GM21737 (cell line): ENCODE measurements around the gene ATP5F1E.
A peak's percentile ranks its signal among the peaks of the same experiment; 100 is the strongest.
"Not testable (repeated sequence)": the region's sequence is repeated elsewhere in the genome, so short reads cannot be mapped to it uniquely, and the experiment has no call there.

Source experiments
- ATAC-seq: cut with Tn5 transposase; IDR thresholded peaks from one replicate; pipeline ENCODE4 v1.9.1; 2021; ENCODE audit warnings: mild to moderate bottlenecking, moderate library complexity; ENCODE audit not compliant: unreplicated experiment

Gene ATP5F1E

DNA sequence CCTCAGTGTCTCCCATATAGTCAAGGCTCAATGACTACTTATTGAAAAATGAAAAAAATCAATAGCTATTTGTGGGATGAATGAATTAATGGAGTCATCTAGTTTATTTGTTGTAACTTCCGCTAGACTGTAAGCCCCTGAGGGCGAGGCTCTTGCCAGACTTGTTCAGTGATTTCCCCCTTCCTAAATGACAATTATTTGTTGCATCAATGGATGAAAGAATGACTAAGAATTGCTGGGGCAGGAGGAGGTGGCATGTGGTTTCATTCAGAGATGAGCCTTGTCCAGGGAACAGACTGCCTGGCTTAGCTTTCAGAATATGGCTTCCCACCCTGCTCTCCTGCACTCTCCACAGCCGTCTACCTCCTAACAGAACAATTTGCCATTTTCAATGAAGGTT is 11.6 kb upstream of the ATP5F1E start:
- no peak for ATAC-seq

DNA sequence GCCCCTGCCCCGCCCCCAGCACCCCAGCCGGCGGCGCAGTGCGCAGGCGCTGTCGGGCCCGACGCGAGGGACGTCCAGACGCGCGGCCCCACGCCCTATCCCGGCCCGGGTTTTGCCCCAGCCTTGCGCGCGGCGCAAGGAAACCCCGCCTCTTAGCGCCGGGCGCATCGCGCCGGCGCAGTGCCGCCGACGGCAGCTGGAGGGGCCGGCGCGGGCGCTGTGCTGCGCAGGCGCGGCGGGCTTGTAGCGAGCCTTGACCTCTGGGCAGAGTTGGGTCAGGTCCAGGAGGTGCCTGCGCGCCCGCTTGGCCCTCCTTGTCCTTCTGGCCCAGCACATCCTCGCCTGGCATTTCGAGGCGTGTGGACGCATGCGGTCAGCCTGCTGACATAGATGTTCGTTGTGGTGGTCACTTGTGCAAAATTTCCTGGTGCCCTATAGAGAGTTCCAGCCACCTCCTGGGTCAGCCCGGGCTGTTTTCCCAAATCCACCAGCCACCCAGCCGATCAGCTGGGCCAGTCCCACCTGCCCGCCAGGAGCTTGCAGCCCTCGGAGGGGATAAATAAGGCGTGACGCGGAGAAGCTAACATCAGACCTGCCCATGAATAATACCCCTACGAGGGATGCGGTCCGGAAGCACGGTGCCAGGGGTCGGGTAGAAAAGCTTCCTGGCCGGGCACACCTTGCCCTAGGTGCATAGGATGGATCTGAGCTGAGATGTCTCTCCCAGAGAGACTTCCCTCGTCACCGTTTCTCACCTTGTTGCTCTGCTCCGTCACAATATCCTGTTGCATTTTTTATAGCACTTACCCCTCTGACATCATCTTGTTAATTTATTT is 10.9 kb upstream of the ATP5F1E start:
- peak; percentile 90 for ATAC-seq

DNA sequence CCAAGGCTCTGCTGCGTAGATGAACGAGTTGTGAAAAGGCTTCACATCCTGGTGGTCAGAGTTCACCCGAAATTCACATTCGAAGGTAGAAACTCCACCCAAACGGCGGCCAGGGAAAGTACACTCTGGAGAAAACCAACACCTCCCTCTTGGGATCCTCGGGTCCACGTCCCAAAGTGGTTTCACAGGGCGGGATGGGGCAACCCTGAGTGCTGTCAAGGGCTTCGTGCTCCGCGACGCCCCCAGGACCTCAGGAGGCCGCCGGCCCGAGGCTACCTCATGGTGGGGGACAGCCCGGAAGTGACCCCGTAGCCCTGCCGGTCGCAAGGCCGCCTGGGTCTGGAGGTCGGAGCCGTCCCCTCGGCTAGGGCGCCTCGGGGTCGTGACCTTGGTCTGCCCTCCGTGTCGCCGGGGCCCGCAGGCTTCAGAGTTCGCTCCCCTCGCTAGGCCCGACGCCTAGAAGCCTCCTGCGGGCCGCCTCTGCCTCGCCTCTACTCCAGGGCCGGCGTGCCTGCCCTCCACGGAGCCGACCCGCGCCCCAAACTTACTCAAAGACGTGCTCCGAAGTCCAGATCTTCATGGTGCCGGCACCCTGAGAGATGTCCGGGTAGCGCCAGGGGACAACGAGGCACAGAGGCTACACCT is 10.1 kb upstream of the ATP5F1E start, which contains the start of gene PRELID3B:
Gene PRELID3B (minus strand): TSS at position 636 of the 645 bp plus-strand sequence. CDS start 56 bp downstream, at position 580.
- peak; percentile 24 for ATAC-seq

DNA sequence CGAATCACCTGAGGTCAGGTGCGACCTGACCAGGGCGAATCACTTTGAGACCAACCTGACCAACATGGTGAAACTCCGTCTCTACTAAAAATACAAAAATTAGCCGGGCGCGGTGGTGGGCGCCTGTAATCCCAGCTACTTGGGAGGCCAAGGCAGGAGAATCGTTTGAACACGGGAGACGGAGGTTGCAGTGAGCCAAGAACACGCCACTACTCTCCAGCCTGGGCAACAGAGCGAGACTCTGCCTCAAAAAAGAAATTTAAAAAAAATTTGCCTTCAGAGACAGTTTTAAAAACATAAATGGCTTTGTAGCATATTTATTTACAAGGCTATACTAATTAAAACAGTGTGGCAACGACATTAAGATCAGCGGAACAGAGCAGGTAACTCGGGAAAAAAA is 9.4 kb upstream of the ATP5F1E start:
- ATAC-seq: not testable (repeated sequence)

DNA sequence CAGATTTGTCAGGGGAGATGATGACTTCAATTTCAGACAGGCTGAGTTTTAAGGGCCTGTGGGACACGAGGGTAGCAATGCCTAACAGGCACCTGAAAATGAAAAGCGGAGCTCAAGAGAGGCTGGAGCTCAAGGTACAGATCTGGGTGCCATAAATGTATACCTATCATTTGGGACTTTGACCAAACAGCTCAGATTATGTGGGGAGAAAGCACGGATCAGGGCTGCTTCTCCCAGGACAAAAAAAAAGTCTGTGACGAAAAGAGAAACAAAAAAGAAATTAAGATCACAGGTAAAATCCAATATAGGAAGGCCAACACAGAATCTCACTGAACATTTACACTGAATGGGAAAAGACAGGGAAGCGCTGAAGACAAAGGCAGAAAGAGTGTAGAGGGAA is 8.5 kb upstream of the ATP5F1E start:
- ATAC-seq: no peak

DNA sequence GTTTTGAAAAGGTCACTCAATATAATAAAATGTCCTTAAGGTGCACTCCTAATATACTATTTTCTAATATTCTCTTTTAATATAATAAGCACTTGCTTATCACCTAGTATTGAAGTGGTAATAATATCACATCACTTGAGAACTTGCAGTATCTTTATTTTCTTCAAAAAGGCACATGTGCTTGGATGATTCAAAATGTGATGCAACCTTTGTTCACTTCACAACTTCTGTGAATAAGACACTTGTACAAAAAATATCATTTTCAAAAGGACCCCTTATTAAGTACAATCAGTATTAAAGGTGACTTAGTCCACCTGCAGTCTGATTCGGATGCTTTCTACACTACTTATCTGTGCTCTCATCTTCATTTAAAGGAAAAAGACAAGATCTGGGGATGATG is 7.1 kb upstream of the ATP5F1E start:
- no peak for ATAC-seq

DNA sequence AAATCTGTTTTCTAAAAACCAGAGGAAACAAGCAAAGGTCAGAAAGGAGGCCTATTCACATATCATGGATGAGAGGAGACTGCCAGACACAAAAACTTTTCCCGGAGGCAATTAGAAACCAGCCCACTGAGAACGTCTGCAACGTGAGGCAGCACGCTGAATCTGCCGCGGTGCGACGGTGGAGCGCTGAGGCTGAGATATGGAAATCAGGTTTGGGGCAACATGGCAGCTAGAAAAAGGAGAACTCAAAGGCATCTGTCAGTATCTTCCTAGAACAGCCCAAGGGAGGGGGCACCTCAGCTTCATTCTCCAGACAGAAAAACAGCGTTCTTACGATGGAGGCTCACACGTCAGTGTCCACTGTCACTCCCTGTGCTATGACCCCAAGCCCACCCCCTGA is 5.3 kb upstream of the ATP5F1E start:
- no peak for ATAC-seq

DNA sequence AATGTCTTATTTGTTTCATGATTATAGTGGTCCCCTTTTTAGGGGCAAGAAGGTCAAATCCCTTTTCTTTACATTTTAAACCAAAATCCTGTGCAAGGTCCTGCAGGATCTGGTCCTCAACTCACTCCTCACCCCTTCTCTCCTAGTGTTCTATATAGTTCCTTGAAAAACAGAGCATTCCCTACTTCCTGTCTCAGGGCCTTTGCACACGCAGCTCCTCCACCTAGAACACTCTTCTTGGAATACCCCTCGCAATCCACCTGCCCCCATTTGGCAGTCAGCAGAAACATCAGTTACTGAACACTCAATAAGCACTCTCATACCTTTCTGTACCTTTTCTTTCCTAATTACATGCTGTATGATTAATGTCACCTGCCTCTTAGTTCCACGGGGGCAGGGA is 3.2 kb upstream of the ATP5F1E start:
- ATAC-seq: no peak

DNA sequence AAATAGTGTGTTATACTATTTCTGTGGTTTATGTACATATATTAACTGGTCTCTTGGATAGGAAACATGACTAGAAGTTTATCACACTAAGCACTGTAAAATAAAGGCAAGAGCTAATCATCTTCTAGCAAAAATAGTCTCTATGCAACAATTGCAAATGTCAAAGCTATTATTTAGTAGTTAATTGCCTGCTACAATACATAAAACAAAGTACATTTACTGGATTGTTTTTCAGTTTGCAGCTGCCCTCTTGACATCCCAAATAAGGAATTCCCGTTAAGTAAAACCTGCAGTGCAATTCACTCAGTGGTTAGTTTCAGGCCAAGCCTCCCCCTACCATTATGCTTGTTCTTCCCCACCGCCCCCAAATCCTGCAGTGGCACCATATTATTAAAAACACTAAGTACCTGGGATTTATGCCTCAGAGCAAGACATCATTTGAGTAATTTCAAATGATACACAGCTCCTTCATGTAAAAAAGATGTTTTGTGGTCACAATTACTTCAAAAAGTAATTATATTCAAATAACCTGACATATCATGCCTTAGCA is 1.6 kb upstream of the ATP5F1E start:
- no peak for ATAC-seq

DNA sequence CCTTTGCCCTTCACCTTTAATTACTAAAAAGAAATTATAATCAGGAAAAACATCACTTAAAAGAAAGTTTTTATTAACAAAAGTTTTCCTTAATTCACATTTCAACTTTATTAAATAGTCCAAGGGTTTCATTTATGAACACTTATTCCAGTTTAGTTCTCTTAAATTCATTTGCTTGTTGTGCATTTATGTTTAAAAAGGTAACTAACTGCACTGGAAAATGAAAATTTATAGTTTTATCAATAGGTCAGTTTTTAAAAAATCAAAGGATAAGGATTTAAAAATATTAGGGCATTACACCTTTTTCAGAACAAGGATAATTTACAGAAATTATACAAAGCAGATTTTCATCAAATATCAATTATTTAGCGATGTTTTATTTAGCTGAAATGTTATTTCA is 958 bp upstream of the ATP5F1E start:
- no peak for ATAC-seq

DNA sequence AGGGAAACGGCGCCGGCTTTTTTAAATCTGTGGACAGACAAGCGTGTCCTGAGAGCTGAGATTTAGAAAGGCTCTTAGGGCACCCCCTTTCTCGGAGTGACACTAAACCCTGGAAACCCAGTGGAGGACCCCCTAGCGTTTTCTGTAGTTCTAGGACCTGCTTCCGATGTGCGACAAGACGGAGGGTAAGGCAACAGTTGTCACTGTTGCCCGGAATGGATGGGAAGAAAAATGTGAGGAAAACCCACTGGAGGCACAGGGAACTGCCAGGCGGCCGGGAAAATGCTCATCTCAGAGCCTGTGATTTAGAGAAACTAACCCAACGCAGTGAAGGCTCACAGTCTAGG is 551 bp upstream of the ATP5F1E start:
- no peak for ATAC-seq

DNA sequence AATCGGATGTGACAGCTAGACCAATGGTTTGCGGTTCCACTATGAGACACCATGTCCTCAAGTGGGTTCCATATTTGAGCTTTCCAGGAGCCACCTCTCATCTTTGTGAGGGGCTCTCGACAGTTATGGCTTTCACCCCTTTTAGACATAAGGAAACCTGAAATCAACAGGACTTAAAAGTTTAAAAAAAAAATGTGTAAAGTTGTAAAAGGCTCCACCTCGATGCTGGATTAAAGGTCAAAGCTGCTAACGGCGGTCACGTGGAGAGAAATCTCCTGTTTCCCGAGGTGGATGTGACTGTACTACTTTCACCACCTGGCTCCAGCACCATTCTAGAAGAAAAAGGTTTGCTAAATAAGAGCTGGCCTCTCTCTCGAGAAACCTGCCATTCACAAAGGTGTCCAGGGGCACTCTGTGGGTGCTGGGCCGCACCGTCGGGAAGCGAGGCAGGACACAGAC is 542 bp downstream of the ATP5F1E start:
- ATAC-seq: no peak

DNA sequence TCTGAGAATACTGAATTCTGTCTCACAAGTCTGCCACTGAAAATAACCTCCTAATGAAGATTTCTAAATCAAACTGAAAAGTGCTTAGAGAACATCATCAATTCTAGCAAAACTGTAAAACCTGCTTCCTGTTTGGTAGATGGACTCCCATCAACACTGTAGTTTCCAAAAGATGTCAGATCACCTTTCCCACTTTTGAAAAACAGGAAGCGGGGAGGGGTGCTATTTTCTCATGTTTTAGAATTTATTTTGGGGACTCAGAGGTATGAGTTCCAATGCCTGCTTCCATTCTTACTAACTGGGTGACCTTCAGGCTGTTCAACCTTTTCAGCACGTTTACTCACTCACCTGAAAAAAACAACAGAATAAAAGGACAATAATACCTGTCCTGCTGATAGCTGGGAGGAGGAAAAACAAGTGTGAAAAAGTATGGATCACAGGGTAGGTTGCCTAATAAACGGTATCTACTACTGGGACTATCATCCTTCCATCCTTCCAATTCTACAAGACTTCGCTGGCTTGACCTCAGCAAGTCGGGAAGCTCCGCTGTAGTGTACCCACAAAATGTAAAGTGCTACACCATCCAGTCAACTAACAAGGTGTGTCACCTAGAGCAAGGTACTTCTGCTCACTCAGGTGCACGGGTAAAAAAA is 1.1 kb downstream of the ATP5F1E start:
- no peak for ATAC-seq

DNA sequence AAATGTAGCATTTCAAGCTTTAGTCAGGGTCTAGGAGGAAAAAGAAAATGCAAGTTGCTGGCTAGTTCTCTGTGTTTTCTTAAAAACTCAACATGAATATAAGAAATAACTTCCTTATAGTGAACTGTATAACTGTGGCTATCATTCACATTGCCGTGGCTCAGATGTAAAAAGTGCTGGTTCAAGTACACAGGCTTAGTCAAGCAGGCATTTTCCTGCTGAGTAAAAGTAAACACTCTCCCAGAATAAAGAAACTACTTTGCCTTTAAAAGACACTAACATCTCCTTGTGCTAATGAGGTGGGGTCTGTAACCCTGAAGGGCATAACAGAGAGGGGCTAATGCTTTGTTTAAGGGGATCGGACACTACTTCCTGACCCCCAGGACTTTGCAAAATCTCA is 3.3 kb downstream of the ATP5F1E start:
- no peak for ATAC-seq

DNA sequence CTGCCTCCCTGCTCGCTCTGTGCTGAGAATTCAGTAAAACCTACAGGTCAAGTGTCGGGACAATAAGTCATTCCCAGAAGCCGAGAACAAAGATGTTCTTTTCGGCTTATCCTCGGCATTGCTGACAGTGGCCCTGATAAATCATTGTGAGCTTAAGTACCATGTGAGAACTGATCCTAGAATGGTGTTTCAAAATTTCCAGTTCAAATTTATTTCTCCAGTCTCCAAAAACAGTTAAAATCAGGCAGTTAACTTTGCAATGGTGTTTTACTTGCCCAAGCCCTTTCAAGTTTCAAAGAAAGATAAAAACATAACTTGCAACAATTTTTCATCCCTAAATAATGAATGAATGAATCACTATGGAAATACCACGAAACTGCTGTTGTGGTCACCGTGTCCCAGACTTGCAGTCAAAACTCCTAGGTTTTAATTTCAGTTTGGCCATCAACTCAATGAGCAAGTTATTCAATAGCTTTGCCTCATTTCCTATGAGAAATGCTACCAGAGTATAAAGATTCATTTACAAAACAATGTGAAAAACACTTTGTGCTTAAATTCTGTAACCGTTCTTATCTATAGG is 4.3 kb downstream of the ATP5F1E start:
- ATAC-seq: no peak

DNA sequence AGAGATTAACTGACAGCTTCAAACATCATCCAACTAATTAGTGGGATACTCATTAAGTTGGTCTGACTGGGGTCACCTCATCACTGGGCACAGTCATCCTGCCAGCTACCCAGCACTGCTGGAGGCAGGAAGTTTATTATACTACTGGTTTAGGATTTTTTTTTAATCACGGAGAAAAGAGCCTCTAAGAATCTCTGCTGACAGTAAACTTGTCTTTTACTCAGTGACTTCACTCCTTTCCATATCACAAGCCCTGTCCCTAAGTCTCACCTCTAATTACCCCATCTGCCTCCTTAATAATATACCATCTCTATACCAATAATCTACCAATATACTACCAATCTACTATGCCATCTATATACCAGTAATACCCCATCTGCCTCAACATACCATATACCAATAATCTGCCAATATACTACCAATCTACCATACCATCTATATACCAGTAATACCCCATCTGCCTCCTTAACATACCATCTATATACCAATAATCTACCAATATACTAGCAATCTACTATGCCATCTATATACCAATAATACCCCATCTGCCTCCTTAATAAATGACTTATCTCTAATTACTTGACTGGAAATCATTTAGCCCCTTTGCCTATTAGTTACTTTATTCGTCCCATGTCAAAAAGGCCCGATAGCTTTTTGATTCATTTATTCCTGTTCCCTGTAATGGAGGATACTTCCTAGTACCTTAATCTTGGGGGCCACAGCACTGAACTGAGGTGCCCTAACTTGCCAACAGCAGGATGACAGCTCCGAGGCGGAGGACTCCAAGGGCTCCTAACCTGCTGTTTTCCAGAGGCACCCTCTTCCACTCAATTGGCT is 5.0 kb downstream of the ATP5F1E start:
- no peak for ATAC-seq

DNA sequence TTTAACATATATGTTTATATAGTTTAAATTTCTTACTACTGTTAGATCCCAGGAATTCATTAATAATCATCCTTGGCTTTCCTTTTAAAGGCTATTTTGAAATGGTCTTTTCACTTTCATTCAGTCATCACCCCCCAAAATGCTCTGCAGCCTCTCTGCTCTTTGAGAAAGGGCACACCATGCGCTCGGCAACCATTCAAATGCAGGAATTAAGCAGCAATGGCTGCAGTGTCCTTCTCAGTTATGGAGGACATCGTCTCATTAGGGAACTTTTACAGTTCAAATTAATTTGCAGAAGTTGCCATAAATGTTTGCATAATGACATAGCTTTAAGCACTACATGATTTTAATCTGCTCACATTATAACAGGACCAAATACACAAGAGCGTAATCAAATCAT is 6.6 kb downstream of the ATP5F1E start:
- no peak for ATAC-seq

DNA sequence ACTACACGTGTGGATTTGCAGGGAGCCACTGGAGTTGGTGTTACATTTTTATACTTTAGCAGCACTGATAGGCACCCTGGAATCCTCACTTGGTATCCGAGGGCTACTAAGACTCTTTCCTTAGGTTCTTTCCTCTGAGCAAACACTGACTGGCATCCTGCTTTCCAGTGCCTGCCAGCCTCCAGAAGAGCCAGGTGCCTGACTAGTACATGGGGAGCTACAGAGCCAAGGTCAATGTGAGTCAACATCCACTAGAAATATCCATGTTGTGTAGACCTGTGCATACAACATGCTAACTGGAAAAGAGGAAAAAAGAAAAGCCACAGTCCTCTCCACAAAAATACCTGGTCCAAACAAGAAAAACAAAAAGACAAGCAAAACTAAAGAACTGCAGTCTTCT is 7.0 kb downstream of the ATP5F1E start:
- ATAC-seq: no peak

DNA sequence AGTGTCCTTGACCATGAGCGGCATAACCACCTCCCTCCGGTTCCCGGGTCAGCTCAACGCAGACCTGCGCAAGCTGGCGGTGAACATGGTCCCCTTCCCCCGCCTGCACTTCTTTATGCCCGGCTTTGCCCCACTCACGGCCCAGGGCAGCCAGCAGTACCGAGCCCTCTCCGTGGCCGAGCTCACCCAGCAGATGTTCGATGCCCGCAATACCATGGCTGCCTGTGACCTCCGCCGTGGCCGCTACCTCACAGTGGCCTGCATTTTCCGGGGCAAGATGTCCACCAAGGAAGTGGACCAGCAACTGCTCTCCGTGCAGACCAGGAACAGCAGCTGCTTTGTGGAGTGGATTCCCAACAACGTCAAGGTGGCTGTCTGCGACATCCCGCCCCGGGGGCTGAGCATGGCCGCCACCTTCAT is 8.0 kb downstream of the ATP5F1E start:
- ATAC-seq: no peak

DNA sequence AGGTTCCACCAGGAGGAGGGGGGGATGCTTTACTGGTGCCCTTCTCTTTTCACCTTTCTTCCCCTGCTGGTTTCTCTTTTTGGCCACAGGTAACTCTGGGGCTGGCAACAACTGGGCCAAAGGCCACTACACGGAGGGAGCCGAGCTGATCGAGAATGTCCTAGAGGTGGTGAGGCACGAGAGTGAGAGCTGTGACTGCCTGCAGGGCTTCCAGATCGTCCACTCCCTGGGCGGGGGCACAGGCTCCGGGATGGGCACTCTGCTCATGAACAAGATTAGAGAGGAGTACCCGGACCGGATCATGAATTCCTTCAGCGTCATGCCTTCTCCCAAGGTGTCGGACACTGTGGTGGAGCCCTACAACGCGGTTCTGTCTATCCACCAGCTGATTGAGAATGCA is 8.5 kb downstream of the ATP5F1E start:
- no peak for ATAC-seq
